Endothelial cell of umbilical vein (primary cell): Measurements from ENCODE around the gene GP5.

ENCODE experiments used
- CTCF ChIP-seq, 2 donors: IDR thresholded peaks; 1 replicate in 1 of 2; 2 replicates in 1 of 2; pipeline ENCODE4 v1.5.1; 2011; ENCODE audit warnings: low read length in 2 of 2, mild to moderate bottlenecking in 2 of 2, moderate library complexity in 2 of 2, control low read depth in 1 of 2, inconsistent platforms in 1 of 2, low read depth in 1 of 2; ENCODE audit not compliant: insufficient read depth in 1 of 2; ENCODE audit errors: extremely low read depth in 1 of 2
- EZH2 ChIP-seq: IDR thresholded peaks from 2 replicates; pipeline ENCODE4 v1.6.1; 2012; ENCODE audit warnings: borderline replicate concordance, low read depth, mild to moderate bottlenecking, moderate library complexity, low read length, inconsistent platforms; ENCODE audit not compliant: severe bottlenecking
- FOS ChIP-seq: IDR thresholded peaks from 2 replicates; pipeline ENCODE4 v1.6.1; 2011; ENCODE audit warnings: mild to moderate bottlenecking, low read length, moderate library complexity, borderline replicate concordance; ENCODE audit not compliant: insufficient read depth
- GATA2 ChIP-seq: IDR thresholded peaks from 2 replicates; pipeline ENCODE4 v1.7.0; 2011; ENCODE audit warnings: low read depth, mild to moderate bottlenecking, moderate library complexity, mixed read lengths, low read length; ENCODE audit not compliant: insufficient read length, insufficient read depth
- JUN ChIP-seq: IDR thresholded peaks from 2 replicates; pipeline ENCODE4 v1.6.1; 2011; ENCODE audit warnings: borderline replicate concordance, low read depth; ENCODE audit not compliant: insufficient read length, insufficient read depth
- MYC ChIP-seq: IDR thresholded peaks from one replicate; pipeline ENCODE4 v1.6.1; 2011; ENCODE audit warnings: mild to moderate bottlenecking, low read depth, low read length
- POLR2A ChIP-seq: IDR thresholded peaks from 2 replicates; pipeline ENCODE4 v1.6.1; 2012; ENCODE audit warnings: low read depth, mild to moderate bottlenecking, control low read depth, low read length
- POLR2AphosphoS5 ChIP-seq: IDR thresholded peaks from 2 replicates; pipeline ENCODE4 v1.6.1; 2012; ENCODE audit warnings: low read depth, mild to moderate bottlenecking, control low read depth, low read length, moderate library complexity; ENCODE audit not compliant: insufficient read depth
- TF ChIP-seq, protein P1 (sequence below): IDR thresholded peaks from 2 replicates; pipeline ENCODE4 v1.6.1; 2011; ENCODE audit not compliant: insufficient read depth, insufficient read length

GRCh38 chr3:194434503-194434902, 35.4 kb upstream of the GP5 start:
- no peak for TF ChIP-seq CTCF (IDR thresholded peaks at IDR 0.05; ENCODE audit: extremely low read depth in 1 of 2, insufficient read depth in 1 of 2, low read depth in 1 of 2, low read length in 2 of 2)
- no peak for TF ChIP-seq EZH2
- TF ChIP-seq POLR2A = no peak
- TF ChIP-seq MYC = no peak
- no peak for TF ChIP-seq POLR2AphosphoS5
- TF ChIP-seq, protein P1, sequence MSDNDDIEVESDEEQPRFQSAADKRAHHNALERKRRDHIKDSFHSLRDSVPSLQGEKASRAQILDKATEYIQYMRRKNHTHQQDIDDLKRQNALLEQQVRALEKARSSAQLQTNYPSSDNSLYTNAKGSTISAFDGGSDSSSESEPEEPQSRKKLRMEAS = no peak
- no peak for TF ChIP-seq FOS
- TF ChIP-seq JUN = no peak
- no peak for TF ChIP-seq GATA2
